Diencephalon (tissue), 1 donor: Measurements from ENCODE around the gene BAG2. TPM values are rescaled to one million over a fixed set of nuclear protein-coding genes. Genes with fewer than 3 reads are reported as not detected.

ENCODE experiments used
- total RNA-seq: library from RNA; depleted of rRNA; stranded (reverse); fragments of >200 nt; gene quantifications from one replicate; pipeline ENCODE4 v1.2.3, GENCODE V29; 2014

The BAG2 gene
- total RNA-seq: 4.2 TPM

GRCh38 chr6:57172136-57173055 is at the start of gene BAG2:
Gene BAG2, plus strand, starts transcription at chr6:57172326. Its CDS starts 372 bp downstream, at chr6:57172698.

GRCh38 chr6:57221936-57222742 is 50.0 kb downstream of the BAG2 start, which contains the start of gene RAB23:
Gene RAB23, minus strand, starts transcription at chr6:57222307. Its CDS starts 11,927 bp downstream, at chr6:57210380.

Other genes starting within 250 kb of the BAG2 start
- 47.3 TPM for gene BEND6, start 217.2 kb upstream of the BAG2 start, total RNA-seq
- gene KIAA1586, start 125.6 kb upstream of the BAG2 start, total RNA-seq: 79.6 TPM
- gene ZNF451, start 82.1 kb upstream of the BAG2 start, total RNA-seq: 147 TPM
- gene RAB23, start 50.0 kb downstream of the BAG2 start, total RNA-seq: 37.6 TPM
- 18.0 TPM for gene PRIM2, start 145.3 kb downstream of the BAG2 start, total RNA-seq